GM12873 (cell line): ENCODE data around the gene HNRNPA0.

Experiments used
- TF ChIP-seq, protein P1 (sequence below): IDR thresholded peaks from 2 replicates; pipeline ENCODE4 v1.5.1; 2012; ENCODE audit warnings: low read depth, mild to moderate bottlenecking, moderate library complexity, low read length, control low read depth; ENCODE audit not compliant: insufficient read depth; ENCODE audit errors: missing control alignments

HNRNPA0 gene

DNA sequence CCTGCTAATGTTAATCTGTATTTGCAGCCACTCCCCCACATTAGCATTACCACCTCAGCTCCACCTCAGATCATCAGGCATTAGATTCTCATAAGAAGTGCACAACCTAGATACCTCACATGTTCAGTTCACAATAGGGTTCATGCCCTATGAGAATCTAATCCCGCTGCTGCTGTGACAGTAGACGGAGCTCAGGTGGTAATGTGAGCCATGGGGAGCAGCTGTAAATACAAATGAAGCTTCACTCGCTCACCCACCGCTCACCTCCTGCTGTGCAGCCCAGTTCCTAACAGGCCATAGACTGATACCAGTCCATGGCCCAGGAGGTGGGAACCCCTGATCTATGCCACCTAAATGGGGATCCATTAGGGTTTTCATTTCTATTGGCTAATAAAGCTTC lies 6.1 kb upstream of the HNRNPA0 start:
- TF ChIP-seq, protein P1, sequence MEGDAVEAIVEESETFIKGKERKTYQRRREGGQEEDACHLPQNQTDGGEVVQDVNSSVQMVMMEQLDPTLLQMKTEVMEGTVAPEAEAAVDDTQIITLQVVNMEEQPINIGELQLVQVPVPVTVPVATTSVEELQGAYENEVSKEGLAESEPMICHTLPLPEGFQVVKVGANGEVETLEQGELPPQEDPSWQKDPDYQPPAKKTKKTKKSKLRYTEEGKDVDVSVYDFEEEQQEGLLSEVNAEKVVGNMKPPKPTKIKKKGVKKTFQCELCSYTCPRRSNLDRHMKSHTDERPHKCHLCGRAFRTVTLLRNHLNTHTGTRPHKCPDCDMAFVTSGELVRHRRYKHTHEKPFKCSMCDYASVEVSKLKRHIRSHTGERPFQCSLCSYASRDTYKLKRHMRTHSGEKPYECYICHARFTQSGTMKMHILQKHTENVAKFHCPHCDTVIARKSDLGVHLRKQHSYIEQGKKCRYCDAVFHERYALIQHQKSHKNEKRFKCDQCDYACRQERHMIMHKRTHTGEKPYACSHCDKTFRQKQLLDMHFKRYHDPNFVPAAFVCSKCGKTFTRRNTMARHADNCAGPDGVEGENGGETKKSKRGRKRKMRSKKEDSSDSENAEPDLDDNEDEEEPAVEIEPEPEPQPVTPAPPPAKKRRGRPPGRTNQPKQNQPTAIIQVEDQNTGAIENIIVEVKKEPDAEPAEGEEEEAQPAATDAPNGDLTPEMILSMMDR, result no peak

DNA sequence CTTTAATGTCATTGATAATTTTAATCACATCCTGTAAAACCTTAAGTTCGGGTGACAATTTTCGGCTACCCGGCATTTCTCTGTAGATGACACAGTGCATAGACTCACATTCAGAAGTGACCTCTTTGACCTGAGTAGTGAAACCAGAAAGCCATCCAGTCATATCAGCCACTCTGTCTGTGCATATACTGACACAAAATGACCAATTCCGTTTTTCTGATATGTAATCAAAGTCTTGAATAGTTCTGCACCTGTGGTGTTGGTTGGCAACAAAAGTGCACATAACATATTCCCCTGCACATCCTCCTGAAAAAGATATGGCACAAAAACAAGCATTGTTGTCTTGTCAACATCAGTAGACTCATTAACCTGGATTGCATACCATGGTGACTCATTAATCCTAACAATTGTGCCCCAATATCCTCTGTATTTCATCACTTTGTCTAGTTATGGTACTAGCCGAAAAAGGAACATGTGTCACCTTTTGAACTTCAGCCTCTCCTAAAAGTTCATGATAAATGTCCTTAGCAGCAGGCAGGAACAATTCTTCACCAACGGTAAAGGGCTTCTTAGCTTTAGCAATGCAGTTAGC lies 4.6 kb upstream of the HNRNPA0 start:
- TF ChIP-seq, protein P1, result no peak

DNA sequence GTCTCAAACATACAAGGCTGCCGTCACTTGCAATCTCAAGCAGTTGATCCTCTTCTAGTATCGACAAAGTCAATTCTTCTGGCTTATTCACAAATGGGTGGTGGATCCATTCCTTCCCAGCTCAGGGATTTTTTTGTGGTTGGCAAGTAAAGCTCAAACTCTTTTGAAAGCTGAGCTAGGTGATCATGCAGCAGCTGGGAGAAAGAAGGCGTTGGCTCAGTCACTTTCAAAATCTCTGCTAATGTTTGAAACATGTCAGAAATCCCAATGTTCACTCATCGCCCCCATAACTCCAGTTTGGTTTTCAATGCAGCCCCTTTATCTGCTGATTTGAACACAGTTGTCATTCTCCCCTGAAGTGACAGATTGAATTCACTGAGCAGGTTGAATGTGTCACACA lies 4.0 kb upstream of the HNRNPA0 start:
- TF ChIP-seq, protein P1, result no peak

DNA sequence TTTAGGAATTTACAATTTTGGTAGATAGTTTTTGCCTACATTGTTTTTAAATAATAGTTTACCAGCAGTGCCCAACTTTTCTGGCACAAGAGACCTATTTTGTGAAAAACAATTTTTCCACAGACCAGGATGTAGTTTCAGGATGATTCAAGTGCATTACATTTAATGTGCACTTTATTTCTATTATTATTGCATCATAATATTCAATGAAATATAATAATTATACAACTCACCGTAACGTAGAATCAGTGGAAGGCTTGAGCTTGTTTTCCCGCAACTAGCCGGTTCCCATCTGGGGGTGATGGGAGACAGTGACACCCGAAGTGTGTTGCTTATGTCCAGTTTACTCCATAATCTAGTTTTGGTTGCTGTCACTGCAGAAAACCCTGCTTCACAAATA lies 3.5 kb upstream of the HNRNPA0 start:
- TF ChIP-seq, protein P1, result no peak

DNA sequence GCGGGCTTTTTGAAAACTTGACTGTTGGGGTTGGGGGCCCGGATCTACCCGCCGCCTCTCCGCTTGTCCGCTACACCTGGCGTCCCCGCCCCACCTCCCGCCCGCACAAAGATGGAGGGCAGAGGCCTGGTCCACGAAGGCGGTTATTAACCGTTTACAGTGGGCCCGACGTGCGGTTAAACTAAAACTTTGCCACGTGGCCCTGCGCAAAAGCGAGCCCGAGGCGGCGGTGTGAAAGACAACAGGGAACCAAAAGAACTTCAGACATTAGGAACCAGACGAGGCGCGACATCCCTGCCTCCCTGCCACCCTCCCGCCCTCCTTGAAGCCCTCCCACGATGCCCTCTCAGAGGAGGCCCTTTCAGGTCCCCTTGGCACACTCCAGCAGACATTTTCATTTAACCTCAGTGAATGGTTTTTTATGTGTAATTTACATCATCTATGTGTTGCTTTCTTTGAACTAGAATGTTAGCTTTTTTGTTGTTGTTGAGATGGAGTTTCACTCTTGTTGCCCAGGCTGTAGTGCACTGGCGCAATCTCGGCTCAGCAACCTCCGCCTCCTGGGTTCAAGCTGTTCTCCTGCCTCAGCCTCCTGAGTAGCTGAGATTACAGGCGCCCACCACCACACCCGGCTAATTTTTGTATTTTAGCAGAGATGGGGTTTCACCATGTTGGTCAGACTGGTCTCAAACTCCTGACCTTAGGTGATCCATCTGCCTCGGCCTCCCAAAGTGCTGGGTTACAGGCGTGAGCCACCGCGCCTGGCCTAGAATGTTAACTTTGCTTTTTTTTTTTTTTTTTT lies 999 bp upstream of the HNRNPA0 start:
- TF ChIP-seq, protein P1, result no peak

DNA sequence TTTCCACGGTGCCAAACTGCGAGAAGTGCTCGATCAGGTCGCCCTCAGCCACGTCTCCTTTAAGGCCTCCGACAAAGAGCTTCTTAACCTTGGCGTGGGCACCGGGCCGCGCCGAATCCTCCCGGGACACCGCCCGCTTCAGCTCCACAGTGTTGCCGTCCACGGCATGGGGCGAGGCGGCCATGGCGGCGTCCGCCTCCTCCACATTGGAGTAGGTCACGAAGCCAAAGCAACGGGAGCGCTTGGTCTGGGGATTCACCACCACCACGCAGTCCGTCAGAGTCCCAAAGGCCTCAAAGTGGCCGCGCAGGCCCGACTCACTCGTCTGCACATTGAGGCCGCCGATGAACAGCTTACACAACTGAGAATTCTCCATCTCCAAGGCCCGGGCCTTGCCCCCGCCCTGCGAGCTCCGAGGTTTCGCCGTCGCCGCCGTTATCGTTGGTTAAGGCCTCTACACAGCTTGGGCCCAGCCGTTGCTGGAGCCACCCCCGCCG lies 424 bp downstream of the HNRNPA0 start:
- TF ChIP-seq, protein P1, result no peak

DNA sequence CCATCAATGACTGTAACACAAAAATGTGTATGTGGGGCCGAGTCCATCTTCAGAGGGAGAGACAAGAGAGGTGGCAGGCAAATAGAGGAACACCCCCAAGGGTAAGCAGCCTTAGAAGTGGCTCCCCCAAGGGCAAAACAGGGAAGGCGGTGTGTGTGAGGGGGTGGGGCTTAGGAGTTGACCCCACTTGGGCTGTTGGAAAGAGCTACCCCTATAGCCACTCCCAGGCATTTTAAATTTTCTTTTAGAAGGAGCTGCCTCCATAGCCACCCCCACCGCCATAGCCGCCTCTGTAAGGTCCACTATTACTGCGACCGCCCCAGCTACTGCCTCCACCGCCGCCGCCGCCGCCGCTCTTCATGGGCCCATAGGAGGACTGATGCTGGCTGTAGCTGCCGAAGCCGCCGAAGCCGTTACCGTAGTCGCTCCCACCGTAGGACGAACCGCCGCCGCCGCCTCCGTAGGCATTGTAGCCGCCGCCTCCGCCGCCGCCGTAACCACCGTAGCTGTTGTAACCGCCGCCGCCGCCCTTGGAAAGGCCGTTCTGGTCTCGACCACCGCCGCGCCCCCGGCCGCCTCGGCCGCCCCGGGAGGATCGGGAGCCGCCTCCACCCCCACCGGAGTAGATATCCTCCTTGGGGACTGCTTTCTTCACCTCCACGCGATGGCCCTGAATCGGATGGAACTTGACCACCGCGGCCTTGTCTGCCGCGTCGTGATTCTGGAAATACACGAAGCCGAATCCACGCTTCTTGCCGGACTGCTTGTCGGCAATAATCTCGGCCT lies 1.1 kb downstream of the HNRNPA0 start:
- TF ChIP-seq, protein P1, result no peak
